GM21717 (cell line): ENCODE data around the gene C11orf68.

Source experiments
- ATAC-seq: cut with Tn5 transposase; IDR thresholded peaks from one replicate; pipeline ENCODE4 v1.9.1; 2021; ENCODE audit warnings: mild to moderate bottlenecking, moderate library complexity; ENCODE audit not compliant: unreplicated experiment

Gene C11orf68

DNA sequence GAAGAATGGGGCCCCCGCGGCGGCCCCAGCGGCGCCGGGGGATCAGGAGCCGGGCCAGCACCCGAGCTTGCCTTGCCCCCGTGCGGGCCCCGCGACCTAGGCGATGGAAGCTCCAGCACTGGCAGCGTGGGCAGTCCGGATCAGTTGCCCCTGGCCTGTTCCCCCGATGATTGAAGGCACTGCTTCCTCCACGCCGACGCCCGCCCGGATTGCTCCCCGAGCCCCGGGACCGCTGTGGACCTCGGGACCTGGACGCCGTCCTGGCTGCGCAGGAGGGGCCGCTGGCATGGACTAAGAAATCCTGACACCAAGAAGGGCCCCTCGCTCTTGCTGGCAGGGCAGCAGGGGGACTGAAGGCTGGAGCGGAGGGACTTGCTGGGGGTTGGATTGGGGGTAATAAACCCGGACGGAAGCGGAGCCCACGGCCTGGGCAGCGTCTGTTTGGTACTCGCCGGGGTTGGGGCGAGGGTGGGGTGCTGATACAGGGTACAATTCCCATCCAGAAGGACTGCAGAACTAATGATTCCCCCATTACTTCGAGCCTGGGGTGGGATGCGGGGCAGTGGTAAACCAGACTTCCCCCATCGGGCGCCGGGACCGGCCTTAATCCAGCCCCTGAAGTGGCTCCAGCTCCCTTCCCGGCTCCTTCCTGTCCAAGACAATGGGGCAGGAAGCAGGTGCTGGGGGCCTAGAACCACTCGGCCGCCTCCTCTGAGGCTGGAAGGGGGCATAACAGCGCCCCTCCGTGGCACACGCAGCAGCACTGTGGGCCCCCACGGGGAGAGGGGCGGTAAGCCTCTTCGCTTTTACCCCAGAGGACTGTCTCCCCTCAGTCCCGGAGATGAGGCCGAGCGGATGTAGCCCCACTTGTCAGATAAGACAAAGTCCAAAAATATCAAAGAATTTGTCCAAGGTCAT is 27.4 kb downstream of the C11orf68 start:
- no peak for ATAC-seq

GRCh38 chr11:65890324-65891218 is 28.3 kb downstream of the C11orf68 start, which contains the start of gene CCDC85B:
Gene CCDC85B (plus strand): TSS chr11:65890673. CDS start chr11:65890784, 111 bp downstream.
- ATAC-seq = peak; percentile 34

GRCh38 chr11:65888163-65888814 is 30.6 kb downstream of the C11orf68 start, which contains the start of gene FIBP:
Gene FIBP (minus strand): TSS chr11:65888471. CDS start chr11:65888418, 53 bp downstream.
- peak; percentile 39 for ATAC-seq

DNA sequence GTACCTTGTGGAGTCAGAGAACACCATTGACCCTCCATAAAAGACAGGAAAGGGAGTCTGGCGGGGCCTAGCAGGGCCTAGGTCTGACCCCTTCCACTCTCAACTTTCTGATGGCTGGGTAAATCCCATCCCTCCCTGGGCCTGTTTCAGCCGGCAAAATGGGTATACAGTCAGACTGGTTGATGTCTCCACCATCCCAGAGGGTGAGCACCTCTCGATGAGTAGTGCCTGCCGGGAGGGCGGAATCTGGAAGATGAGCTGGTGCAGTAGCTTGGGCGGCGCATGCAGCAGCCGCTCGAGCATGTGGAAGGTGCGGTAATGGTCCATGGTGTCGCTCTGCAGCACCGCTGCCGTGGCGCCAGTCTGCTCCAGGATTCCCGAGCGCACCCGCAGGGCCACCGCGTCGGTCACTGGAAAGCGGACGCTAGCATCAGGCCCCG is 31.1 kb downstream of the C11orf68 start:
- no peak for ATAC-seq

DNA sequence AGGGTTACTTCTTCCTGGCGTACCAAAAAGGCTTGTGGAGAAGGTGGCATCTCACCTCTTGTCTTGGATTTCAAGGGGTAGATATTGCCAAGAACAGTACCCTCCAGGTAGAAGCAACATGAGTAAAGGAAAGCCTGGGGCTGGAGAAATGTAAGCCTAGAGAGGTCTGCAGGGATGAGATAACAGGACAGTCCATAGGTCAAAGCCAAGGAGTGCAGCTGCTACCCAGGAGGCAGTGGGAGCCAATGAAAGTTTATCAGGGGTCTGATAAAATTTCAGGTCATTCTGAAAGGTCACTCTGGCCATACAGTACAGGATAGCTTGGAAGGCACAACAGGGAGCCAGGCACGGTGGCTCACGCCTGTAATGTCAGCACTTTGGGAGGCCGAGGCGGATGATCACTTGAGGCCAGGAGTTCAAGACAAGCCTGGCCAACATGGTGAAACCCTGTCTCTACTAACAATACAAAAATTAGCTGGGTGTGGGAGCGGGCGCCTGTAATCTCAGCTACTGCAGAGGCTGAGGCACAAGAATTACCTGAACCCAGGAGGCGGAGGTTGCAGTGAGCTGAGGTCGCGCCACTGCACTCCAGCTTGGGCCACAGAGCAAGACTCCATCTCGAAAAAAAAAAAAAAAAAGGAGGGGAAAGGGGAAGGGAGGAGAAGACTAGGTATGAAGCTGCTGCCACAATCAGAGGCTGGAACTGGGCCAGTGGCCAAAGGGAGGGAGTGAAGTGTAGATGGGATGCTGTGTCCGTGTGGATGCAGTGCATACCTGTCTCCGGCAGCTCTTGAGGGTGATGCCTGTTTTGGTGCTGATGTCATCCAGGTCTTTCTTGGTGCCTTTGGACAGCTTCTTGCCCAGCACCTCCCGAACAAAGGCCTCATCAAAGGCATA is 31.8 kb downstream of the C11orf68 start:
- ATAC-seq = no peak

DNA sequence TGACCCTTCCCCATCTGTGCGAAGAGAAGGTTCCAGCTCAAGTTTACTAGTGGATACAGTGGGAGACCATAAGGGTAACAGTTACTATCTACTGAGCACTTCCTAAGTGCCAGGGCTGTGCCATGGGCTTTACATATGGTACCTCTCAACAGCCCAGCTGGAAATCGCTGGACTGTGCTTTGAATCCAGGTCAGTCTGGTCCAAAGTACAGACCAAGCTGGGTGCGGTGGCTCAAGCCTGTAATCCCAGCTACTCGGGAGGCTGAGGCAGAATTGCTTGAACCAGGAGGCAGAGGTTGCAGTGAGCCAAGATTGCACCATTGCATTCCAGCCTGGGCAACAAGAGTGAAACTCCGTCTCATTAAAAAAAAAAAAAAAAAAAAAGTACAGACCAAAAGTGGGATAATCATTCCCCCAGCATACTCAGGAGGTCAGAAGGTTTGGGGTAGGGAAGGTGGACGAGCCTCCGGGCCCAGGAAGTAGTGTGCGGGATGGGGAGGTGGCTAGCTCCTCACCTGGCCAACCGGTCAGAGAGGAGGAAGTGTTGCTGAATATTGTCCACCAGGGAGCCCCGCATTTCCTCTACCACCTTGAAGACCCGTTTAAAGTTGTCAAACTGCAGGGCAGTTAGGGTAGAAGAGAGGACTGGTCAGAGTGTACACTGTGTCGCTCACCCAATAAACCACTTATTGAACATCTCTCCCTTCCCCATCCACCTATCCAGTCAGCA is 32.9 kb downstream of the C11orf68 start:
- no peak for ATAC-seq

DNA sequence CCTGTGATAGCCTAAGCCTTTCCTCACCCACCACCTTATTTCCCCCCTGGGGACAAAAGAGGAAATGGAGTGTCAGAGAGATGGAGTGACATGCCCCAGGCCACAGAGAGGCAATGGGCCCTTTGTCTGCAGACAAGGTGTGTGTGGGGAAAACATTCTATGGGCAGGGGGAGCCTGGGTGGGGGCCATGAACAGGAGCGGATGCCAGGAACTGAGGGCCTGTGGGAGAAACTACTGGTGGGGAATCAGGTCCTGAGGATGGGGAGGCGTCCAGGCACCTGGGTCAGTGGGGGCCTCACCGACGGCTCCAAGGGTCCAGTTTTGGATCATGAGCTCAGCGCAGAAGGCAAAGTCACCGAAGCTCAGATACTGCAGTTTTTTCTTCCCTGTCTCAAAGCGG is 33.6 kb downstream of the C11orf68 start:
- no peak for ATAC-seq

- ATAC-seq = no peak
These were observed 34.2 kb downstream of the C11orf68 start for GRCh38 chr11:65884716-65885092.

- ATAC-seq = no peak
These were observed 34.8 kb downstream of the C11orf68 start for GRCh38 chr11:65883786-65884715.

DNA sequence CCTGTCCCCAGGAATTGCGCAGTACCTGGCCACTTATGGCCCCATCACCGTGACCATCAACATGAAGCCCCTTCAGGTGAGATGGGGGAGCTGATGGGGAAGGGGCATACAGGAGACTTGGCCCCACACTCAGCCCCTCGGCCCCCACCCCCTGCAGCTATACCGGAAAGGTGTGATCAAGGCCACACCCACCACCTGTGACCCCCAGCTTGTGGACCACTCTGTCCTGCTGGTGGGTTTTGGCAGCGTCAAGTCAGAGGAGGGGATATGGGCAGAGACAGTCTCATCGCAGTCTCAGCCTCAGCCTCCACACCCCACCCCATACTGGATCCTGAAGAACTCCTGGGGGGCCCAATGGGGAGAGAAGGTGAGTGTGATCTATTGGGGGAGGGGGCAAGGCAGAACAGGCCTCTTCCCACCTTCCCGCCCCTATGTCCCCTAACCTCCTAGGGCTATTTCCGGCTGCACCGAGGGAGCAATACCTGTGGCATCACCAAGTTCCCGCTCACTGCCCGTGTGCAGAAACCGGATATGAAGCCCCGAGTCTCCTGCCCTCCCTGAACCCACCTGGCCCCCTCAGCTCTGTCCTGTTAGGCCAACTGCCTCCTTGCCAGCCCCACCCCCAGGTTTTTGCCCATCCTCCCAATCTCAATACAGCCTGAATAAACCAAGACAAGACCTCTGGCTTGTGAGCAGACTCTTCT is 35.7 kb downstream of the C11orf68 start:
- no peak for ATAC-seq

- ATAC-seq = no peak
These were observed 36.5 kb downstream of the C11orf68 start for GRCh38 chr11:65882120-65883057.

GRCh38 chr11:65880844-65881421 is 37.9 kb downstream of the C11orf68 start:
- ATAC-seq = no peak

DNA sequence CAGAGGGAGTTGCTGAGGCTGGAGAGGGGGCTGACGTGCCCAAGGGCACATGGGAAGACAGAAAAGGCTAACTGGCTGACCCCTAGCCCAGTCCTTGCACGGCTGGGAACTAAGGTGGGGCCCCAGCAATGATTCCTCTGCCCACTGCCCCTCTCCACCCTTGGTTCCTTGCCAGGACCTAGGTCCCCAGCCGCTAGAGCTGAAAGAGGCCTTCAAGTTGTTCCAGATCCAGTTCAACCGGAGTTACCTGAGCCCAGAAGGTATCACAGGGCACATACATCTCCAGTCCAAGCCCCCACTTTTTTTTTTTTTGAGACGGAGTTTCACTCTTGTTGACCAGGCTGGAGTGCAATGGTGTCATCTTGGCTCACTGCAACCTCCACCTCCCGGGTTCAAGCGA is 38.8 kb downstream of the C11orf68 start:
- no peak for ATAC-seq

DNA sequence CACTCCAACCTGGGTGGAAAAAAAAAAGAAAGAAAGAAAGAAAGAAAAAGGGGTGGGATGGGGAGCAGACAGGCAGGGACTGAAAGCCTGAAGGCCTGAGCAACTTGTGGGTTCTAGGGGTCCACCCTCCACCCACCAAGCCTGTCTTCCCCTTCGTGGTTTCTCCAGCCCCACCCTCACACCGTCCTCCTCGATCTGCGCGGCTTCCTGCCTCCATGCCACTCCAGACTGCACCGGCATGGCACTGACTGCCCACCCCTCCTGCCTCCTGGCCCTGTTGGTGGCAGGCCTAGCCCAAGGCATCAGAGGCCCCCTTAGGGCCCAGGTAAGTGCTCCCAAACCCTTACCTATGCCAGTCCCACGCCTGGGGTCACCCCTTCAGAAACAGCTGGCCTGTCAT is 39.2 kb downstream of the C11orf68 start, which contains the start of gene CTSW:
TSS of gene CTSW (plus strand) at position 221 of the 400 bp plus-strand sequence. CDS start at position 239, 18 bp downstream.
- no peak for ATAC-seq

DNA sequence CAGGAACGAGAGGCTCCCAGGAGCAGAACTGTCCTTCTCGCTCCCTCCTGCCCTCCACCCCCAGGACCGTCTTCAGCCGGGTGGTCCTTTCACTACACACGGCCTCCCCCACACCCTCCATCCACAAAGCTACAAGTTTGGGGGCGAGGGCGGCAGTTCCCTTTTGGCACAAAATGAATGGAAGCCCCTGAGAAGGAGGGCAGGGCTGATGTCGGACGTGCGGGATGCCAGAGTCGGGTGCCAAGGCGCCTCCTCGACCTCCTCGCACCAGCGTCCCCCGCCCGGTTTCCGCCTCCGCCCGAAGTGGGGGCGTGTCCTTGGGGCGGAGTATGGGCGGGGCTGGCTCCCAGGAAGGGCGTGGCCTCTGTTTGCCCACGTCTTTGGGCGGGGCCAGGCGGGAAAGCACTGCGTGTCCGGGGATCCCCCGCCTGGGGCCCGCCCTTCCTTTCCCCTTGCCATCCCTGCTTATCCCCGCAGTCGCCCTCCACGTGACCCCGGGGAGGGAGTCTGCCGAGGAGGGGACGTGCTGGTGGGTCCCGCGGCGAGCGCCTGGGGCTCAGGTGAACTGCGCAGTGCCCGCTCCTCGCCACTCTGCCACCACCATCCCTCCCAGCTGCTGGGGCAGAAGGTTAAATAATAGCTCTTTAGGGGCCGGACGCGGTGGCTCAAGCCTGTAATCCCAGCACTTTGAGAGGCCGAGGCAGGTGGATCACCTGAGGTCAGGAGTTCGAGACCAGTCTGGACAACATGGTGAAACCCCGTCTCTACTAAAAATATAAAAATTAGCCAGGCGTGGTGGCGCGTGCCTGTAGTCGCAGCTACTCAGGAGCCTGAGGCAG is 45.3 kb downstream of the C11orf68 start:
- peak; percentile 65 for ATAC-seq
